ENCODE measurements around the gene SUSD2.
"Not testable (repeated sequence)": the region's sequence is repeated elsewhere in the genome, so short reads cannot be mapped to it uniquely, and the experiment has no call there.

SUSD2 gene

GRCh38 chr22:24178021-24178431 lies 3.3 kb upstream of the SUSD2 start:
- no peak for DNase-seq

GRCh38 chr22:24178502-24179440 lies 2.5 kb upstream of the SUSD2 start:
- no peak for DNase-seq

GRCh38 chr22:24179478-24180210 lies 1.6 kb upstream of the SUSD2 start:
- no peak for DNase-seq

DNA sequence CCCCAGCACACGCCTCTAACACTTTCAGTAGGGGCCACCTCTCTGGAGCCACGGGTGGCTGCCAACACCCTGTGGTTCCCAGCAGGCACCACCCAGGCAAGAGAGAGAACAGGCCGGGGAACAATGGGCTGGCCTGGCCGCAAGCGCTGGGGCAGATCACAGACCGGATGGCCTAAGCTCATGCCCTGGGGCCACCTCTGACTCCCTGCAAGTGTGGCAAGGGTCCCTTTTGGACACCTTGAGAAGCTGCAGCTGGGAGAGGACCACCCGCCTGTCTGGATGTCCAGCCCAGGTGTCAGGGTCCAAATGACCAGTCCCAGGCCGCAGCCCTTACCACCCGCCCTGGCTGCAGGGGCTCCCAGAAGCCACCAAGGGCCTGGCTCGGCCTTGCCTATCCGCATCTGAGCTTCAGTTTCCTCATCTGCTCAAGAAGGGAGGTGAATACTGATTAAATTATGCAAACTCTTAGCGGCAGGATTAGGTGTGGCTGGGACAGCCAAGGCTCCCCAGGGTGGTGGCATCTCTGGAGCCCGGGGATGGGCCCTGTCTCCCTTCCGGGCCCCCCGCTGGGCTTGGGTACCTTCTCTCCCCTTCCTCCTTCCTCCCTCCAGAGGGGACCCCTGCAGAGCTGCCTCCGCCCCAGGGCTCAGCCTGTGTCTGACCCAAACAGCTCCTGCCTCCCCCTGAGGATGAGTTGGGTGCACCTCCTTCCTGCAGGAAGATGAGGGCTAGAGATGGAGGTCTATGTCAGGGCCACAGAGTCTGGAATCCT lies 785 bp upstream of the SUSD2 start:
- DNase-seq, result no peak

DNA sequence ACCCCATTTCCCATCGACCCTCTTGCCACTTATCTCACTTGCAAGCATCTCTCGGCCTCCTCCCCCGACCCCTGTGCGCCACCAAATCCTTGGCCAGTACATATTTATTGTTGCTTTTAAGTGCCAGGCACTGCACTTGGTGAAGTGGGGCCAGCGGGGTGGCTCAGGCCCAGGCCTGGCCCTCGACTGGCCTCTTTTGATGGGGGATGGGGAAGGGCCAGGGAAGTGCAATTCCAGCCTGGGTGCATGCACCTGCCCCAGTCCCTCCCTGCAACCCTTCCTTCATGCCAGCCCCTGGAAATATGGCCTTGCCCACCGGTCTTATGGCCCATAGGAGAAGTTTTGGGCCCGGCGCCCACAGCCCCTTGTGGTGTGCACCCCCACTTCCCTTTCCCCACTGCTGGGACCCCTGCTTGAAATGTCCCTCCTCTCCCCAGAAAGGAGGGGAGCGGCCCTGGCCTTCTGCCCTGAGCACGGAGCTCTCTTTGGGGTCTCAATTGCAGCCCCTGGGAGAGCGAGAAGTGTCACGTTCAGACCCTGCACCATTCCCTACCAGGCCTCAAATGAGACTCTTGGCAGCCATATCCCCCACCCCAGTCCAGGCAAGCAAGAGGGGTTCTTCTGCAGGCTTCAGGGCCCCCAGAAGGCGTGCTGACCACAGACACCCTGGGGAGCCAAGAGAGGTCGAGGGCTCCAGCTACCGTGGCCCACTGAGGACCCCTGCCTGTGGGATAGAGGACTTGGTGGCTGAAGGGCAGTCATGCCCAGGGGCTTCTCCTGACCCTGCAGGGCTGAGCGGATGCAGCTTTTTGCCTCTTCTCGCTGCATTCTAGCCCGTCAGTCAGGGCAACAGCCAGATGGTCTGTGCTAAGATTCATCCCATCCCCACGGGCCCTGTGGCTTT lies 961 bp downstream of the SUSD2 start:
- DNase-seq, result no peak

DNA sequence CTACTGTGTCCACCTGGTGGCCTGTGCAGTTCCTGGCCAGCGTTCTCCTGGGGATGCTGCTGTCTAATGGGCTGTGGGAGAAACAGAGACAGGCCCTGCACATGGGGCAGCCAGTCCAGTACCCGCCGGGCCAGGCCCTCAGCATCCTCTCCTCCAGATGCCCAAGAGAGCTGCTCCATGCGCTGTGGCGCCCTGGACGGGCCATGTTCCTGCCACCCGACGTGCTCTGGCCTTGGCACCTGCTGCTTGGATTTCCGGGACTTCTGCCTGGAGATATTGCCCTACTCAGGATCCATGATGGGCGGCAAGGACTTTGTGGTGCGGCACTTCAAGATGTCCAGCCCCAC lies 1.6 kb downstream of the SUSD2 start:
- DNase-seq, result not testable (repeated sequence)

- DNase-seq, result no peak
Measured at GRCh38 chr22:24183321-24184031, 2.2 kb downstream of the SUSD2 start.

DNA sequence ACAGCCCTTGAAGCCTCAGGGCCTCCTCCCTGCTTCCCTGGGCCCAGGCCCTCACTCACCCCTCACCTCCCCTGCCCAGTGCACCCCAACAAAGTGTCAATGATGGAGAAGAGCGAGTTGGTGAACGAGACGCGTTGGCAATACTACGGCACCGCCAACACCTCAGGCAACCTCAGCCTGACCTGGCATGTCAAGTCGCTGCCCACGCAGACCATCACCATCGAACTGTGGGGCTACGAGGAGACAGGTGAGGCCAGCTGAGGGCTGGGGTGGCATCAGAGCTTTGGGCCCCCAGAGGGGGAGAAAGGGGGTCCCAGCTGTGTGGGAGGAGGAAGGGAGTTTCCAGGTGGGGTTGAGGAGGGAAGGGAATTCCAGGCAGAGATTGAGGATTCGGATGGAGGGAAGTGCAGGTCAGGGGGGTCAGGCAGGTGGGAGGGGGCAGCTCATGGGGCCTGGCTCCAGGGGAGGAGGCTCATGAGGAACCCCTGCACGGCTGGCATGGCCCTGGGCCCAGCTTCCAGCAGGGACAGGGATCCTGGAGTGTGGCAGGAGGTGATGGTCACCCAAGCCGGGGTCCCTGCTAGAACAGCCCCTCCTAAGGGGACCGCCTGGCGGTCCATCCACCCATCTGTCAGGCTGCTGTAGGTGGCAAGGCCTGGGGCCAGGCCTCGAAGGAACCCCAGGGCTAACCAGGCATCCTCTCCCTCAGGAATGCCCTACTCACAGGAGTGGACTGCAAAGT lies 2.9 kb downstream of the SUSD2 start:
- DNase-seq, result no peak

GRCh38 chr22:24185001-24185500 lies 3.8 kb downstream of the SUSD2 start:
- no peak for DNase-seq

DNA sequence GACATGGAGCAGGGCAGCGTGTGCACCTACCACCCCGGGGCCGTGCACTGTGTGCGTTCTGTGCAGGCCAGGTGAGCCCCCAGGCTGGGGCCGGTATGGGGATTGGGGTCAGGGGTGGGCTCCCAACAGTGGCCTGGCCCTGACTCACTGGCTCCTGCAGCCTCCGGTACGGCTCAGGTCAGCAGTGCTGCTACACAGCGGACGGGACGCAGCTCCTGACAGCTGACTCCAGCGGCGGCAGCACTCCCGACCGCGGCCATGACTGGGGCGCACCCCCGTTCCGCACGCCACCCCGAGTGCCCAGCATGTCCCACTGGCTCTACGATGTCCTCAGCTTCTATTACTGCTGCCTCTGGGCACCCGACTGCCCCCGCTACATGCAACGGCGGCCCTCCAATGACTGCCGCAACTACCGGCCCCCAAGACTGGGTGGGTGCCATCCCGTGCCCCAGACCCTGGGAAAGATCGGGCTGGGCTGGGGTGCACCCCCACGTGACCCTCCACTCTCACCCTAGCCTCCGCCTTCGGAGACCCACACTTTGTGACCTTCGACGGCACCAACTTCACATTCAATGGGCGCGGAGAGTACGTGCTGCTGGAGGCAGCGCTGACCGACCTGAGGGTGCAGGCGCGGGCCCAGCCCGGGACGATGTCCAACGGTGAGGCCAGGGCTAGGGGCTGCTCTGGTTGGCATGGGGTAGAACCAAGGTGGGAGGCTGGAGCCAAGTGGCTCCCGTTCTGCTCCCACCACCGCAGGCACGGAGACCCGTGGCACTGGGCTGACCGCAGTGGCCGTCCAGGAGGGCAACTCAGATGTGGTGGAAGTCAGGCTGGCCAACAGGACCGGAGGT lies 4.4 kb downstream of the SUSD2 start:
- DNase-seq, result no peak

GRCh38 chr22:24186352-24186740 lies 5.1 kb downstream of the SUSD2 start:
- DNase-seq, result no peak

DNA sequence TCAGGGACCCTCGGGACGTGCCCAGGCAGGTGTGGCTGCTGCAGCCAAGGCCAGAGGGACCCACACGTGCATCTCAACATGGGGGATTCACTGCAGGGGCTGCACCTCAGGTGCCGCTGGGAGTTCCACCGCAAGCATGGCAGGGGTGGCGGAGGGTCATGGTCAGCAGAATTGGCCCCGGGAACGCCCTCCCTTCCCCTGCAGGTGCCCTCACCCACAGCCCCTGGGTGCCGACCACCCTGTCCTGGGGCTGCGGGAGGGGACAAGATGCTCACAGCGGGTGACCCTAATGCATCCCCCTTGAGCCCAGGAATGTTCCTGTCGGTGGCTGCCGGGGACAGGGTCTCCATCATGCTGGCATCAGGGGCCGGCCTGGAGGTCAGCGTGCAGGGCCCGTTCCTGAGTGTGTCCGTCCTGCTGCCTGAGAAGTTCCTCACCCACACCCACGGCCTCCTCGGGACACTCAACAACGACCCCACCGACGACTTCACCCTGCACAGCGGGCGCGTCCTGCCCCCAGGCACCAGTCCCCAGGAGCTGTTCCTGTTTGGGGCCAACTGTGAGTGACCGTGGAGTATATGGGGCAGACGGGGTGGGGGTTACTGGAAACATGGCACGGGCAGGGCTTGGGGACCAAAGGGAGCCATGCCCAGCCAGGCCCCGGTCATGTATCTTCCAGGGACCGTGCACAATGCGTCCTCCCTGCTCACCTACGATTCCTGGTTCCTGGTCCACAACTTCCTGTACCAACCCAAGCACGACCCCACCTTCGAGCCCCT lies 5.8 kb downstream of the SUSD2 start:
- no peak for DNase-seq

GRCh38 chr22:24187731-24188644 lies 6.7 kb downstream of the SUSD2 start:
- no peak for DNase-seq

- DNase-seq, result no peak
Measured at GRCh38 chr22:24188705-24189248, 7.5 kb downstream of the SUSD2 start.

- no peak for DNase-seq
Measured at GRCh38 chr22:24189249-24190158, 8.2 kb downstream of the SUSD2 start.

DNA sequence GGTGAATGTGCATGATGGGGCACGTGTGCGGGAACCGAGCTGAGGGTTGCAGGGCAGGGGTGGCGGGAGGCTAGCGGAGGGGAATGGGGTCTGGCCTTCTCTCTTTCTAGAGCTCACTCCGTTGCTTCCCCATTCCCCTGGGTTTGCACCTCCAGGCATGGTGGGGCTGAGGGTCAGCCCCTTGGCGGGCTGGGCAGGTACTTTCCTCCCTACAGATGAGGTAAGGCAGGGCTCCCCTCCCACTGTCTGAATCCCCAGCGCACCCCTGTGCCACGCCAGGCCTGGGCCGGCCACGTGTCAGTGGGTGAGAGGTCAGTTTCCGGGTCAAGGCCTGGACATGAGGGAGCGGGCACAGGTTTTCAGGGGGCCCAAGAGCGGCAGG lies 8.9 kb downstream of the SUSD2 start:
- DNase-seq, result no peak
